Neural cell (in vitro differentiated cells): ENCODE results near the gene KCNQ5. TPM values are rescaled to one million over a fixed set of nuclear protein-coding genes. Genes with fewer than 3 reads are reported as not detected.

Source experiments
- H2AFZ ChIP-seq: fragments of 200-600, 300-800 bp; sonication (generic), shearing (Covaris generic); 2 replicates; pipeline ENCODE4 v1.6.0; 2014; ENCODE audit warnings: low read depth, mild to moderate bottlenecking, antibody characterized with exemption, low read length, moderate library complexity
- H3F3A ChIP-seq: fragments of 200-600 bp; shearing (Covaris generic); 2 replicates; pipeline ENCODE4 v1.6.1; 2016; ENCODE audit warnings: mild to moderate bottlenecking, moderate library complexity, mixed read lengths, antibody characterized with exemption, low read length; ENCODE audit not compliant: insufficient read depth, poor library complexity, severe bottlenecking
- H3K27ac ChIP-seq: fragments of 200-600, 300-800 bp; sonication (generic), shearing (Covaris generic); 2 replicates; pipeline ENCODE4 v1.5.1; 2014; ENCODE audit warnings: mild to moderate bottlenecking, low read length, moderate library complexity
- H3K27me3 ChIP-seq: fragments of 300-800, 200-600 bp; sonication (generic), shearing (Covaris generic); 2 replicates; pipeline ENCODE4 v1.6.0; 2014; ENCODE audit warnings: mild to moderate bottlenecking, low read depth, low read length, moderate library complexity; ENCODE audit not compliant: insufficient read depth
- H3K36me3 ChIP-seq: fragments of 300-800, 200-600 bp; sonication (generic), shearing (Covaris generic); 2 replicates; pipeline ENCODE4 v1.5.1; 2014; ENCODE audit warnings: mild to moderate bottlenecking, antibody characterized with exemption, low read length, moderate library complexity; ENCODE audit not compliant: insufficient read depth
- H3K4me2 ChIP-seq: fragments of 300-800, 200-600 bp; sonication (generic), shearing (Covaris generic); 2 replicates; pipeline ENCODE4 v1.6.0; 2014; ENCODE audit warnings: mild to moderate bottlenecking, low read length
- H3K4me3 ChIP-seq: fragments of 300-800, 200-600 bp; sonication (generic), shearing (Covaris generic); 2 replicates; pipeline ENCODE4 v1.5.1; 2014; ENCODE audit warnings: mild to moderate bottlenecking, low read length, moderate library complexity
- H3K79me2 ChIP-seq: fragments of 200-600 bp; shearing (Covaris generic); replicated peaks from 2 replicates; pipeline ENCODE4 v1.6.0; 2014; ENCODE audit warnings: mild to moderate bottlenecking, low read length, moderate library complexity; ENCODE audit not compliant: insufficient read depth
- H3K9ac ChIP-seq: fragments of 300-800, 200-600 bp; sonication (generic), shearing (Covaris generic); 2 replicates; pipeline ENCODE4 v1.6.1; 2016; ENCODE audit warnings: mild to moderate bottlenecking, low read length, mixed read lengths
- H3K9me2 ChIP-seq: fragments of 200-600 bp; shearing (Covaris generic); 2 replicates; pipeline ENCODE4 v1.6.1; 2016; ENCODE audit warnings: mild to moderate bottlenecking, low read length, mixed read lengths; ENCODE audit not compliant: insufficient read depth
- H3K9me3 ChIP-seq: fragments of 200-600, 300-800 bp; sonication (generic), shearing (Covaris generic); 2 replicates; pipeline ENCODE4 v1.6.1; 2016; ENCODE audit warnings: mild to moderate bottlenecking, mixed run types, low read length, moderate library complexity, mixed read lengths
- H4K20me1 ChIP-seq: fragments of 200-600 bp; shearing (Covaris generic); 2 replicates; pipeline ENCODE4 v1.6.1; 2016; ENCODE audit warnings: mild to moderate bottlenecking, mixed run types; ENCODE audit not compliant: insufficient read depth
- CTCF ChIP-seq: fragments of 450-650 bp; IDR thresholded peaks from 2 replicates; pipeline ENCODE4 v1.5.1; 2014; ENCODE audit warnings: antibody characterized with exemption, mild to moderate bottlenecking, moderate library complexity; ENCODE audit not compliant: poor library complexity, severe bottlenecking
- EP300 ChIP-seq: fragments of 450-650 bp; conservative IDR thresholded peaks from 2 replicates; pipeline ENCODE4 v1.6.1; 2014; ENCODE audit warnings: antibody characterized with exemption, mild to moderate bottlenecking, moderate library complexity; ENCODE audit not compliant: poor library complexity, severe bottlenecking
- EZH2 ChIP-seq: fragments of 200-600, 300-800 bp; shearing (Covaris generic), sonication (generic); IDR thresholded peaks from 2 replicates; pipeline ENCODE4 v1.6.1; 2014; ENCODE audit warnings: antibody characterized with exemption, low read length, borderline replicate concordance, mild to moderate bottlenecking; ENCODE audit not compliant: insufficient read depth, poor library complexity, severe bottlenecking
- MXI1 ChIP-seq: fragments of 450-650 bp; conservative IDR thresholded peaks from 2 replicates; pipeline ENCODE4 v1.6.1; 2014; ENCODE audit warnings: antibody characterized with exemption, mild to moderate bottlenecking; ENCODE audit not compliant: poor library complexity, severe bottlenecking
- POLR2AphosphoS5 ChIP-seq: IDR thresholded peaks from 2 replicates; pipeline ENCODE4 v1.6.1; 2012
- RAD21 ChIP-seq: fragments of 450-650 bp; conservative IDR thresholded peaks from 2 replicates; pipeline ENCODE4 v1.6.1; 2014; ENCODE audit warnings: antibody characterized with exemption, mild to moderate bottlenecking, moderate library complexity
- REST ChIP-seq: IDR thresholded peaks from 2 replicates; pipeline ENCODE4 v1.6.1; 2012; ENCODE audit warnings: borderline replicate concordance
- SMC3 ChIP-seq: fragments of 450-650 bp; conservative IDR thresholded peaks from 2 replicates; pipeline ENCODE4 v1.6.1; 2014; ENCODE audit warnings: antibody characterized with exemption, mild to moderate bottlenecking, moderate library complexity; ENCODE audit not compliant: poor library complexity
- TAF1 ChIP-seq: IDR thresholded peaks from 2 replicates; pipeline ENCODE4 v1.6.1; 2012; ENCODE audit warnings: low read depth
- polyA plus RNA-seq: library from polyadenylated mRNA; depleted of rRNA; stranded (reverse); fragments of >200 nt; gene quantifications from 2 replicates; pipeline ENCODE4 v1.2.3, GENCODE V29; 2014

The KCNQ5 gene
- polyA plus RNA-seq, 1 donor from 2014 or later = 0.30 TPM

- Histone ChIP-seq H2AFZ (no peak overlapping the region), H3K4me2 (no peak overlapping the region), H3K4me3 (no peak overlapping the region), H3K9ac (no peak overlapping the region), H3K9me3 (no peaks in the 10 kb centered on the region), H4K20me1 (no peaks in the 10 kb centered on the region), H3K79me2 (no peaks in the 10 kb centered on the region), H3K27ac (no peak overlapping the region), H3K27me3 (no peaks in the 10 kb centered on the region), H3K36me3 (no peaks in the 10 kb centered on the region), H3K9me2 (no peaks in the 10 kb centered on the region), H3F3A (no peaks in the 10 kb centered on the region)
- TF ChIP-seq MXI1 = no peak
- no peak for TF ChIP-seq SMC3
- no peak for TF ChIP-seq POLR2AphosphoS5
- no peak for TF ChIP-seq RAD21
- no peak for TF ChIP-seq CTCF
- no peak for TF ChIP-seq EP300
- TF ChIP-seq EZH2 = no peak
- TF ChIP-seq REST = no peak
- TF ChIP-seq TAF1 = no peak
These were observed 523.8 kb downstream of the KCNQ5 start for GRCh38 chr6:73145690-73146089.

- Histone ChIP-seq H3K27me3 (no peaks in the 10 kb centered on the region), H3F3A (no peaks in the 10 kb centered on the region), H3K4me2 (no peak overlapping the region), H3K27ac (no peak overlapping the region), H3K4me3 (no peak overlapping the region), H3K79me2 (no peaks in the 10 kb centered on the region), H3K36me3 (no peaks in the 10 kb centered on the region), H3K9me3 (no peaks in the 10 kb centered on the region), H3K9me2 (no peaks in the 10 kb centered on the region), H4K20me1 (no peaks in the 10 kb centered on the region), H3K9ac (no peak overlapping the region), H2AFZ (no peak overlapping the region)
- TF ChIP-seq SMC3 (no peak), POLR2AphosphoS5 (peak; percentile 22), EP300 (peak; percentile 85)
These were observed 529.9 kb downstream of the KCNQ5 start for GRCh38 chr6:73151732-73152131.

GRCh38 chr6:73152556-73152955, 530.7 kb downstream of the KCNQ5 start:
- Histone ChIP-seq H4K20me1 (no peaks in the 10 kb centered on the region), H3K36me3 (no peaks in the 10 kb centered on the region), H3K27ac (no peak overlapping the region), H3K4me3 (no peak overlapping the region), H3K4me2 (no peak overlapping the region), H3K9ac (no peak overlapping the region), H2AFZ (no peak overlapping the region), H3F3A (no peaks in the 10 kb centered on the region), H3K27me3 (no peaks in the 10 kb centered on the region), H3K9me3 (no peaks in the 10 kb centered on the region), H3K9me2 (no peaks in the 10 kb centered on the region), H3K79me2 (no peaks in the 10 kb centered on the region)
- TF ChIP-seq TAF1 (no peak), EZH2 (no peak), SMC3 (no peak), RAD21 (no peak), MXI1 (no peak), POLR2AphosphoS5 (no peak), REST (no peak), CTCF (no peak), EP300 (no peak)
